Measurements from ENCODE around the gene CHRNA4.

GRCh38 chr20:63317061-63317460 is 44.1 kb downstream of the CHRNA4 start:
- no peak for TF ChIP-seq CTCF (conservative IDR thresholded peaks at IDR 0.05 in 1 of 2, IDR thresholded peaks at IDR 0.05 in 1 of 2; ENCODE audit: low read depth in 1 of 2, low read length in 2 of 2)
- no peak for TF ChIP-seq EZH2 (IDR thresholded peaks at IDR 0.05; ENCODE audit: low read length, missing control alignments)

Measured in fibroblast of lung (primary cell).